SU-DHL-6 (cell line): Measurements from ENCODE around the gene USP17L30.
"Not testable (repeated sequence)": the region's sequence is repeated elsewhere in the genome, so short reads cannot be mapped to it uniquely, and the experiment has no call there.

Experiments used
- EZH2phosphoT487 ChIP-seq: fragments of 200-600 bp; sonication (generic), shearing (Covaris generic); conservative IDR thresholded peaks from 2 replicates; pipeline ENCODE4 v1.6.1; 2018; ENCODE audit warnings: mild to moderate bottlenecking, antibody characterized with exemption, low read length, moderate library complexity, mixed read lengths
- TF ChIP-seq, protein P1 (sequence below): fragments of 200-600 bp; sonication (generic); IDR thresholded peaks from one replicate; pipeline ENCODE4 v1.5.1; 2017; ENCODE audit warnings: antibody characterized with exemption, mild to moderate bottlenecking, low read length, moderate library complexity; ENCODE audit not compliant: insufficient read depth, poor library complexity, severe bottlenecking

DNA sequence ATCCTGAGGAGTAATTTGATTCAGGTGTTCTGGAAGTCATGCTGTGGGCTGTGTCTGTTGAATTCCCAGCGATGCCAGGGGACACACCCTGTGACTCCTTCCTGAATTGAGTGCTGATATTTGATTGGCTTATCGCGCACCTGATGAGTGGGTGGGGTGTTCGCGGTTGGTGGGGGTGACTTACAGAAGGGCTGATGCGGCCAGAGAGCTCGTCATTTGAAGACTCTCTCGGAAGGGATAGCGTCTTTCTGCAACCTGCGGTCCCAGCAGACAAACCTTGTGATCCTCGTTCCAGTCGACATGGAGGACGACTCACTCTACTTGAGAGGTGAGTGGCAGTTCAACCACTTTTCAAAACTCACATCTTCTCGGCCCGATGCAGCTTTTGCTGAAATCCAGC lies at the start of gene USP17L30:
- TF ChIP-seq, protein P1, sequence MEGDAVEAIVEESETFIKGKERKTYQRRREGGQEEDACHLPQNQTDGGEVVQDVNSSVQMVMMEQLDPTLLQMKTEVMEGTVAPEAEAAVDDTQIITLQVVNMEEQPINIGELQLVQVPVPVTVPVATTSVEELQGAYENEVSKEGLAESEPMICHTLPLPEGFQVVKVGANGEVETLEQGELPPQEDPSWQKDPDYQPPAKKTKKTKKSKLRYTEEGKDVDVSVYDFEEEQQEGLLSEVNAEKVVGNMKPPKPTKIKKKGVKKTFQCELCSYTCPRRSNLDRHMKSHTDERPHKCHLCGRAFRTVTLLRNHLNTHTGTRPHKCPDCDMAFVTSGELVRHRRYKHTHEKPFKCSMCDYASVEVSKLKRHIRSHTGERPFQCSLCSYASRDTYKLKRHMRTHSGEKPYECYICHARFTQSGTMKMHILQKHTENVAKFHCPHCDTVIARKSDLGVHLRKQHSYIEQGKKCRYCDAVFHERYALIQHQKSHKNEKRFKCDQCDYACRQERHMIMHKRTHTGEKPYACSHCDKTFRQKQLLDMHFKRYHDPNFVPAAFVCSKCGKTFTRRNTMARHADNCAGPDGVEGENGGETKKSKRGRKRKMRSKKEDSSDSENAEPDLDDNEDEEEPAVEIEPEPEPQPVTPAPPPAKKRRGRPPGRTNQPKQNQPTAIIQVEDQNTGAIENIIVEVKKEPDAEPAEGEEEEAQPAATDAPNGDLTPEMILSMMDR, result not testable (repeated sequence)
- TF ChIP-seq EZH2phosphoT487, result not testable (repeated sequence)
